Neural cell (in vitro differentiated cells): ENCODE measurements around the gene EBF3.

Source experiments
- EZH2 ChIP-seq: fragments of 200-600, 300-800 bp; shearing (Covaris generic), sonication (generic); IDR thresholded peaks from 2 replicates; pipeline ENCODE4 v1.6.1; 2014; ENCODE audit warnings: antibody characterized with exemption, low read length, borderline replicate concordance, mild to moderate bottlenecking; ENCODE audit not compliant: insufficient read depth, poor library complexity, severe bottlenecking
- MXI1 ChIP-seq: fragments of 450-650 bp; conservative IDR thresholded peaks from 2 replicates; pipeline ENCODE4 v1.6.1; 2014; ENCODE audit warnings: antibody characterized with exemption, mild to moderate bottlenecking; ENCODE audit not compliant: poor library complexity, severe bottlenecking
- POLR2AphosphoS5 ChIP-seq: IDR thresholded peaks from 2 replicates; pipeline ENCODE4 v1.6.1; 2012
- RAD21 ChIP-seq: fragments of 450-650 bp; conservative IDR thresholded peaks from 2 replicates; pipeline ENCODE4 v1.6.1; 2014; ENCODE audit warnings: antibody characterized with exemption, mild to moderate bottlenecking, moderate library complexity
- TF ChIP-seq, protein P1 (sequence below): fragments of 450-650 bp; IDR thresholded peaks from 2 replicates; pipeline ENCODE4 v1.5.1; 2014; ENCODE audit warnings: antibody characterized with exemption, mild to moderate bottlenecking, moderate library complexity; ENCODE audit not compliant: poor library complexity, severe bottlenecking

DNA sequence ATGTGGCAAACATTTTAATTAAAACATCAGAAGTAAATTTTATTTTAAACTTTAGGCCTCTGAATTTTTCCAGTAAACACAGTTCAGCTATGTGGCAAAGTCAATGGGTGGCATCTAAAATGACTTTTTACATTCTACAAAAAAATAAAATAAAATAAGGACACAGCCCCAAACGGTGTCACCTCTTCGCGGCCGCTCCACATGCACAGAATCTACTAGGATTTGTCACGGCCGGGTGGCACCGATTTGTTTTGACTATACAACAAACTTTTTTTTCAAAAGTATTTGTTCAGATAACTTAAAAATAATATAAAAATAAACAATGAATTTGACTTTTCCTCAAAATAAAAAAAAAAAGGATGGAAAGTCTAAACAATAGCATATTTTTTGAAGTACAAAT lies 127.8 kb downstream of the EBF3 start:
- TF ChIP-seq MXI1: no peak
- TF ChIP-seq POLR2AphosphoS5: no peak
- TF ChIP-seq, protein P1, sequence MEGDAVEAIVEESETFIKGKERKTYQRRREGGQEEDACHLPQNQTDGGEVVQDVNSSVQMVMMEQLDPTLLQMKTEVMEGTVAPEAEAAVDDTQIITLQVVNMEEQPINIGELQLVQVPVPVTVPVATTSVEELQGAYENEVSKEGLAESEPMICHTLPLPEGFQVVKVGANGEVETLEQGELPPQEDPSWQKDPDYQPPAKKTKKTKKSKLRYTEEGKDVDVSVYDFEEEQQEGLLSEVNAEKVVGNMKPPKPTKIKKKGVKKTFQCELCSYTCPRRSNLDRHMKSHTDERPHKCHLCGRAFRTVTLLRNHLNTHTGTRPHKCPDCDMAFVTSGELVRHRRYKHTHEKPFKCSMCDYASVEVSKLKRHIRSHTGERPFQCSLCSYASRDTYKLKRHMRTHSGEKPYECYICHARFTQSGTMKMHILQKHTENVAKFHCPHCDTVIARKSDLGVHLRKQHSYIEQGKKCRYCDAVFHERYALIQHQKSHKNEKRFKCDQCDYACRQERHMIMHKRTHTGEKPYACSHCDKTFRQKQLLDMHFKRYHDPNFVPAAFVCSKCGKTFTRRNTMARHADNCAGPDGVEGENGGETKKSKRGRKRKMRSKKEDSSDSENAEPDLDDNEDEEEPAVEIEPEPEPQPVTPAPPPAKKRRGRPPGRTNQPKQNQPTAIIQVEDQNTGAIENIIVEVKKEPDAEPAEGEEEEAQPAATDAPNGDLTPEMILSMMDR: no peak
- TF ChIP-seq EZH2: no peak
- no peak for TF ChIP-seq RAD21
